ENCODE data around the gene PRR18. TPM values are rescaled to one million over a fixed set of nuclear protein-coding genes. Genes with fewer than 3 reads are reported as not detected.

PRR18 gene
- total RNA-seq, 3 donors from 2014 or later (not counting 1 experiment from before 2014, with no cell fraction given): not detected

- Histone ChIP-seq H3K9me3 (ENCODE audit: control insufficient read depth, insufficient read depth, low read length) (no peaks in the 10 kb centered on the region), H3K4me3 (ENCODE audit: low read length) (no peak overlapping the region), H3K27me3 (ENCODE audit: control insufficient read depth, insufficient read depth, low read length) (peaks cover 20% of the 10 kb centered on the region), H3K27ac (ENCODE audit: low read length) (no peak overlapping the region), H3K36me3 (ENCODE audit: control insufficient read depth, insufficient read depth, low read length) (no peaks in the 10 kb centered on the region), H3K4me1 (ENCODE audit: control insufficient read depth, insufficient read depth, low read length) (peaks cover 13% of the 10 kb centered on the region)
- Mint-ChIP-seq H3K27ac (no peak overlapping the region), H3K4me1 (peaks cover 0 to 4% of the 10 kb centered on the region in 2 donors), H3K4me3 (peak overlapping the region; percentile 65), H3K36me3 (no peaks in the 10 kb centered on the region), H3K9me3 (no peaks in the 10 kb centered on the region), H3K27me3 (ENCODE audit: low read depth in 2 of 2) (peaks cover 46 to 62% of the 10 kb centered on the region in 2 donors)
- TF ChIP-seq CTCF (IDR thresholded peaks at IDR 0.05): no peak
- no peak for ATAC-seq
- intact Hi-C loops (cut with micrococcal nuclease): no loop called here
- 64% methylated on average over 34 of the region's 34 CpGs for WGBS (ENCODE audit: insufficient coverage)
- no peak for DNase-seq
Observed at GRCh38 chr6:166306378-166307081, 1.7 kb downstream of the PRR18 start.

- DNase-seq (no peak), ATAC-seq (no peak)
- H3K36me3 ChIP-seq (ENCODE audit: control insufficient read depth, insufficient read depth, low read length): no peaks in the 10 kb centered on the region
- peaks cover 49 to 63% of the 10 kb centered on the region in 2 donors for H3K27me3 Mint-ChIP-seq (ENCODE audit: low read depth in 2 of 2)
- peaks cover 13% of the 10 kb centered on the region for H3K4me1 ChIP-seq (ENCODE audit: control insufficient read depth, insufficient read depth, low read length)
- peaks cover 20% of the 10 kb centered on the region for H3K27me3 ChIP-seq (ENCODE audit: control insufficient read depth, insufficient read depth, low read length)
- peak overlapping the region; percentile 40 for H3K4me3 Mint-ChIP-seq
- 87% methylated on average over 7 of the region's 10 CpGs for WGBS (ENCODE audit: insufficient coverage)
- intact Hi-C loops (cut with micrococcal nuclease): no loop called here
- H3K9me3 Mint-ChIP-seq: no peaks in the 10 kb centered on the region
- no peaks in the 10 kb centered on the region for H3K9me3 ChIP-seq (ENCODE audit: control insufficient read depth, insufficient read depth, low read length)
- H3K4me1 Mint-ChIP-seq: peaks cover 0 to 4% of the 10 kb centered on the region in 2 donors
- no peak overlapping the region for H3K27ac ChIP-seq (ENCODE audit: low read length)
- no peaks in the 10 kb centered on the region for H3K36me3 Mint-ChIP-seq
- H3K4me3 ChIP-seq (ENCODE audit: low read length): no peak overlapping the region
- H3K27ac Mint-ChIP-seq: no peak overlapping the region
- no peak for TF ChIP-seq CTCF (IDR thresholded peaks at IDR 0.05)
Observed at GRCh38 chr6:166305562-166306117, 2.6 kb downstream of the PRR18 start.

GRCh38 chr6:166304106-166304505 is 4.1 kb downstream of the PRR18 start:
- Histone ChIP-seq H3K4me1 (ENCODE audit: control insufficient read depth, insufficient read depth, low read length) (peaks cover 13% of the 10 kb centered on the region), H3K4me3 (ENCODE audit: low read length) (no peak overlapping the region), H3K27me3 (ENCODE audit: control insufficient read depth, insufficient read depth, low read length) (peaks cover 20% of the 10 kb centered on the region), H3K36me3 (ENCODE audit: control insufficient read depth, insufficient read depth, low read length) (no peaks in the 10 kb centered on the region), H3K9me3 (ENCODE audit: control insufficient read depth, insufficient read depth, low read length) (no peaks in the 10 kb centered on the region), H3K27ac (ENCODE audit: low read length) (no peak overlapping the region)
- intact Hi-C loops (cut with micrococcal nuclease): no loop called here
- H3K27ac Mint-ChIP-seq: no peak overlapping the region
- no peak for ATAC-seq
- TF ChIP-seq CTCF (IDR thresholded peaks at IDR 0.05): no peak
- no peaks in the 10 kb centered on the region for H3K9me3 Mint-ChIP-seq
- WGBS (ENCODE audit: insufficient coverage): 89% methylated on average over 3 of the region's 3 CpGs
- DNase-seq: no peak
- H3K36me3 Mint-ChIP-seq: no peaks in the 10 kb centered on the region
- no peak overlapping the region for H3K4me3 Mint-ChIP-seq
- H3K4me1 Mint-ChIP-seq: peaks cover 0 to 4% of the 10 kb centered on the region in 2 donors
- H3K27me3 Mint-ChIP-seq (ENCODE audit: low read depth in 2 of 2): peaks cover 41 to 58% of the 10 kb centered on the region in 2 donors
